Measurements from ENCODE around the gene POMT2. TPM values are rescaled to one million over a fixed set of nuclear protein-coding genes. Genes with fewer than 3 reads are reported as not detected.
A peak's percentile ranks its signal among the peaks of the same experiment; 100 is the strongest.

The POMT2 gene
- total and polyA plus RNA-seq, 8 donors, result 11.9 to 29.5 (median 15.4) TPM

DNA sequence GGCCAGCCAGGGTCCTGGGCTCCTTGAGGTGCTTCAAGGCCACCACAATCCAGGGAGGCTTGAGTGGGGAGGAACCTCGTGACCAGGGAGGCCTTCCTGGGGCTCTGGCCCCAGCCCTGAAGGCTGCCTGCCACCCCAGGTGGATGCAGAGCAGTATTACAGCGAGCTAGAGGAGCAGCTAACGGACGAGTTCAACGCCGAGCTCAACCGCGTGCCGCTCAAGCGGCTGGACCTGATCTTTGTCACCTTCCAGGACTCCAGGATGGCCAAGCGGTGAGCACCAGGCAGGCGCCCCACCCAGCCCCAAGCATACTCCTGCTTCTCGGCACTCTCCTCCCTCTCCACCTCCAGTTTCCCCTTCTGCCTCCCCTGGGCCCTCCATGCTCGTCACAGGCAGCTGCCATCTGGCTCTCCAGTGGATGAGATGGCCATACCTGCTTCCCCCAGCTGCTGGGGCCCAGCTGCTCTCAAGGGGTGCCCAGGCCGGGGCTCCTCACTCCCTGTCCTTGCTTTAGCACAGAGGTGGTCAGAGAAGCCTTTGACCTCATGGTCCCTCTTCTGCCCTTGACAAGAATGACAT, 80.3 kb downstream of the POMT2 start:
- no peak overlapping the region for H3K4me3 ChIP-seq
- DNase-seq (no peak), ATAC-seq (no peak), FAIRE-seq (no peak)
- TF ChIP-seq, protein P1, sequence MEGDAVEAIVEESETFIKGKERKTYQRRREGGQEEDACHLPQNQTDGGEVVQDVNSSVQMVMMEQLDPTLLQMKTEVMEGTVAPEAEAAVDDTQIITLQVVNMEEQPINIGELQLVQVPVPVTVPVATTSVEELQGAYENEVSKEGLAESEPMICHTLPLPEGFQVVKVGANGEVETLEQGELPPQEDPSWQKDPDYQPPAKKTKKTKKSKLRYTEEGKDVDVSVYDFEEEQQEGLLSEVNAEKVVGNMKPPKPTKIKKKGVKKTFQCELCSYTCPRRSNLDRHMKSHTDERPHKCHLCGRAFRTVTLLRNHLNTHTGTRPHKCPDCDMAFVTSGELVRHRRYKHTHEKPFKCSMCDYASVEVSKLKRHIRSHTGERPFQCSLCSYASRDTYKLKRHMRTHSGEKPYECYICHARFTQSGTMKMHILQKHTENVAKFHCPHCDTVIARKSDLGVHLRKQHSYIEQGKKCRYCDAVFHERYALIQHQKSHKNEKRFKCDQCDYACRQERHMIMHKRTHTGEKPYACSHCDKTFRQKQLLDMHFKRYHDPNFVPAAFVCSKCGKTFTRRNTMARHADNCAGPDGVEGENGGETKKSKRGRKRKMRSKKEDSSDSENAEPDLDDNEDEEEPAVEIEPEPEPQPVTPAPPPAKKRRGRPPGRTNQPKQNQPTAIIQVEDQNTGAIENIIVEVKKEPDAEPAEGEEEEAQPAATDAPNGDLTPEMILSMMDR (IDR thresholded peaks at IDR 0.05), result no peak
- no peaks in the 10 kb centered on the region for H3K36me3 ChIP-seq
- no peak overlapping the region for H3K27ac ChIP-seq
- H3K4me1 ChIP-seq, result no peaks in the 10 kb centered on the region
- 84 to 89% methylated on average over 14 to 15 of the region's 15 CpGs for WGBS, 2 donors
- intact Hi-C loops (cut with DNase I), result no loop called here
- H3K9me3 ChIP-seq, result no peaks in the 10 kb centered on the region
- H3K27me3 ChIP-seq, result no peaks in the 10 kb centered on the region

DNA sequence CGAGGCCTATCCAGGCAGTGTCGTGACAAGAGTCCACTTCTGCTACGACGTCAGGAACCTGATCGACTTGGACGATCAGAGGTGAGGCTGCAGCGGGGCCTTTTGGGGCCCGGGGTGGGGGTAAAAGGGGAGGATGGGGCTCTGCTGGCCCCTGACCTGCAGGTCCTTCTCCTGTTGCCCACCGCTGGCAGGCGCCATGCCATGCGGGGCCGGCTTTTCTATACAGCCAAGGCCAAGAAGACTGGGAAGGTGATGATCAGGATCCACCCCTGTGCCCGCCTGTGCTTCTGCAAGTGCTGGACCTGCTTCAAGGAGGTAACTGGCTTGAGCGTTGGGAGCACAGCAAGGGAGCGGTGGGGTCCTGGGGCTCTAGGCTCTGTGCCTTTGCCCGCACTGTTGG, 81.3 kb downstream of the POMT2 start:
- Histone ChIP-seq H3K36me3 (no peaks in the 10 kb centered on the region), H3K9me3 (no peaks in the 10 kb centered on the region), H3K27me3 (no peaks in the 10 kb centered on the region), H3K4me1 (no peaks in the 10 kb centered on the region), H3K4me3 (no peak overlapping the region), H3K27ac (no peak overlapping the region)
- DNase-seq (peak in 1 of 6 donors; percentile 50), FAIRE-seq (no peak), ATAC-seq (no peak)
- intact Hi-C loops (cut with DNase I), result no loop called here
- TF ChIP-seq, protein P1 (IDR thresholded peaks at IDR 0.05), result no peak
- WGBS, 2 donors, result 89 to 90% methylated on average over 13 to 16 of the region's 16 CpGs

DNA sequence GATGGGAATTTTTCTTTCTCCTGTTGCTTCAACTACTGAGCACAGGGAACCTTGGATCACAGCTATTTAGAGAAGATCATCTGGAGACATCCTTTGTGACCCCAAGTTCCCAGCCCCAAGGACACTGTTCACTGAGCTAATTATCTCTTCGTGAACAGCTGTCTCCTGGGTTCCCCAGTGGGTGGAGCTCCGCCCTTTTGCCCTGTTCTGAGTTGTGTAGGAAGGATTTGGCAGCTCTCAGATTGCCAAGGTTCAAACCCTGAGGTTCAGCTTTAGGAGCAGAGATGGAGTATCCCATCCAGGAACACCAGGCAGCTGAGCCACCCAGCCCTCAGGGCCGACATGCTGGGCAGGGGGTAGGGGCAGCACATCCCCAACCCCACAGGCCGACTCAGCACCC, 81.7 kb downstream of the POMT2 start:
- Histone ChIP-seq H3K4me1 (no peaks in the 10 kb centered on the region), H3K27ac (no peak overlapping the region), H3K36me3 (no peaks in the 10 kb centered on the region), H3K4me3 (no peak overlapping the region), H3K9me3 (no peaks in the 10 kb centered on the region), H3K27me3 (no peaks in the 10 kb centered on the region)
- ATAC-seq (no peak), FAIRE-seq (no peak), DNase-seq (no peak)
- TF ChIP-seq, protein P1 (IDR thresholded peaks at IDR 0.05), result no peak
- intact Hi-C loops (cut with DNase I), result no loop called here
- 53 to 56% methylated on average over 4 of the region's 4 CpGs for WGBS, 2 donors

DNA sequence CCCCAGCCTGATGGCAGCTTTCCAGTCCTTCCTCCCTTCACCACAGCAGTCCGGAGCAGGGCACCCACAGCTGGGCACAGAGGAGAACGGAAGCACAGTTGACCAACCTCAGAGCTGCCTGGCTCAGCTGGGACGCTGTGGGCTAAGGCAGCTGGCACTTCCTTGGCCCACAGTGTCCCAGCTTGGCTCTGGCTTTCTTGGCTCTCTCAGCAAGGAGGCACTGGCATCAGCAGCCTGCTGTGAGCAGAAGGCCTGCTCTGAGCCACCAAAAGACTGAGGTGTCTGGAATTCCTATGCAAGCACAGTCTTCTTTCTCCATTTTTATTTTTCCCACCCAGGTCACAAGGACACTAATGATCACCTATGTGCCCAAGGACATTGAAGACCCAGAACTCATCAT, 82.3 kb downstream of the POMT2 start:
- Histone ChIP-seq H3K4me1 (no peaks in the 10 kb centered on the region), H3K27ac (no peak overlapping the region), H3K9me3 (no peaks in the 10 kb centered on the region), H3K36me3 (no peaks in the 10 kb centered on the region), H3K27me3 (no peaks in the 10 kb centered on the region), H3K4me3 (no peak overlapping the region)
- no peak for FAIRE-seq
- 73 to 96% methylated on average over 2 to 3 of the region's 3 CpGs for WGBS, 2 donors
- DNase-seq, result no peak
- intact Hi-C loops (cut with DNase I), result no loop called here
- TF ChIP-seq, protein P1 (IDR thresholded peaks at IDR 0.05), result no peak
- no peak for ATAC-seq

DNA sequence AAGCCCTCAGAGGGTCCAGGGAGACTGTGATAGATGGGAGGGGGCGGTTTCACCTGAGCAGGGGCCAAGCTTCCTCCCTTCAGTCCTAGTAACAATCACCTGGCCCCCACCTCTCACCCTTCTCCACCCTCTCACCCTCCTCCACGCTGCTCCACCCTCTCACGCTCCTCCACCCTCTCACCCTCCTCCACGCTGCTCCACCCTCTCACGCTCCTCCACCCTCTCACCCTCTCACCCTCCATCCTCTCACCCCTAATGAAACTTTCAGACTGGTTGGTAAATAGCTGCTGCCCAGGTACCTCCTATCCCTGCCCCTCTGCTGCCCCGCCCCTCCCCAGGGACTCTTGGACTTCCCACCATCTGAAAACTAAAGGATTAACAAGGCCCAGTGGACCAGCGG, 83.9 kb downstream of the POMT2 start:
- intact Hi-C loops (cut with DNase I), result no loop called here
- Histone ChIP-seq H3K27ac (no peak overlapping the region), H3K27me3 (no peaks in the 10 kb centered on the region), H3K4me3 (no peak overlapping the region), H3K9me3 (no peaks in the 10 kb centered on the region), H3K4me1 (no peaks in the 10 kb centered on the region), H3K36me3 (no peaks in the 10 kb centered on the region)
- 70 to 81% methylated on average over 7 of the region's 7 CpGs for WGBS, 2 donors
- no peak for FAIRE-seq
- TF ChIP-seq, protein P1 (IDR thresholded peaks at IDR 0.05), result no peak
- no peak for DNase-seq
- ATAC-seq, result no peak
